Measurements from ENCODE around the gene PHETA2.

Gene PHETA2

GRCh38 chr22:42073621-42074041 lies 417 bp upstream of the PHETA2 start:
- TF ChIP-seq, protein P1, sequence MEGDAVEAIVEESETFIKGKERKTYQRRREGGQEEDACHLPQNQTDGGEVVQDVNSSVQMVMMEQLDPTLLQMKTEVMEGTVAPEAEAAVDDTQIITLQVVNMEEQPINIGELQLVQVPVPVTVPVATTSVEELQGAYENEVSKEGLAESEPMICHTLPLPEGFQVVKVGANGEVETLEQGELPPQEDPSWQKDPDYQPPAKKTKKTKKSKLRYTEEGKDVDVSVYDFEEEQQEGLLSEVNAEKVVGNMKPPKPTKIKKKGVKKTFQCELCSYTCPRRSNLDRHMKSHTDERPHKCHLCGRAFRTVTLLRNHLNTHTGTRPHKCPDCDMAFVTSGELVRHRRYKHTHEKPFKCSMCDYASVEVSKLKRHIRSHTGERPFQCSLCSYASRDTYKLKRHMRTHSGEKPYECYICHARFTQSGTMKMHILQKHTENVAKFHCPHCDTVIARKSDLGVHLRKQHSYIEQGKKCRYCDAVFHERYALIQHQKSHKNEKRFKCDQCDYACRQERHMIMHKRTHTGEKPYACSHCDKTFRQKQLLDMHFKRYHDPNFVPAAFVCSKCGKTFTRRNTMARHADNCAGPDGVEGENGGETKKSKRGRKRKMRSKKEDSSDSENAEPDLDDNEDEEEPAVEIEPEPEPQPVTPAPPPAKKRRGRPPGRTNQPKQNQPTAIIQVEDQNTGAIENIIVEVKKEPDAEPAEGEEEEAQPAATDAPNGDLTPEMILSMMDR (IDR thresholded peaks at IDR 0.05; ENCODE audit: low read depth, low read length): no peak
- no peak for DNase-seq (ENCODE audit: low read depth, low spot score)
- peak overlapping the region; percentile 60 for H3K4me3 ChIP-seq (ENCODE audit: low read depth, low read length)
- in situ Hi-C loops (cut with HindIII; ENCODE audit: low sequenced_read_pairs): no loop called here

GRCh38 chr22:42074846-42075676 lies 1.0 kb downstream of the PHETA2 start:
- TF ChIP-seq, protein P1 (IDR thresholded peaks at IDR 0.05; ENCODE audit: low read depth, low read length): no peak
- in situ Hi-C loops (cut with HindIII; ENCODE audit: low sequenced_read_pairs): no loop called here
- no peak for DNase-seq (ENCODE audit: low read depth, low spot score)
- peak overlapping the region; percentile 60 for H3K4me3 ChIP-seq (ENCODE audit: low read depth, low read length)

- DNase-seq (ENCODE audit: low read depth, low spot score): no peak
- in situ Hi-C loops (cut with HindIII; ENCODE audit: low sequenced_read_pairs): no loop called here
Observed at GRCh38 chr22:42076764-42077485, 2.9 kb downstream of the PHETA2 start.

DNA sequence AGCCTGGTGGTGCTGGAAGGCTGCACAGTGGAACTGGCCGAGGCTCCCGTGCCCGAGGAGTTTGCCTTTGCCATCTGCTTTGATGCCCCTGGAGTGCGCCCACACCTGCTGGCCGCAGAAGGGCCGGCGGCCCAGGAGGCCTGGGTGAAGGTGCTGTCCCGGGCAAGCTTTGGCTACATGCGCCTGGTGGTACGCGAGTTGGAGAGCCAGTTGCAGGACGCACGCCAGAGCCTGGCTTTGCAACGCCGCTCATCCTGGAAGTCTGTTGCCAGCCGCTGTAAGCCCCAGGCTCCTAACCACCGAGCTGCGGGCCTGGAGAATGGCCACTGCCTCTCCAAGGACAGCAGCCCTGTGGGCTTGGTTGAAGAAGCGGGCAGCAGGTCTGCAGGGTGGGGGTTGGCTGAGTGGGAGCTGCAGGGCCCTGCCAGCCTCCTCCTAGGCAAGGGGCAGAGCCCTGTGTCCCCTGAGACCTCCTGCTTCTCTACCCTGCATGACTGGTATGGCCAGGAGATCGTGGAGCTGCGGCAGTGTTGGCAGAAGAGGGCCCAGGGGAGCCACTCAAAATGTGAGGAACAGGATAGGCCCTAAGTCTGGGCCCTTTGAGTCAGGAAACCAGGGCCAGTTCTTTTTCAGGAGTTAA lies 3.6 kb downstream of the PHETA2 start:
- TF ChIP-seq, protein P1 (IDR thresholded peaks at IDR 0.05; ENCODE audit: low read depth, low read length): no peak
- no peak for DNase-seq (ENCODE audit: low read depth, low spot score)
- H3K4me3 ChIP-seq (ENCODE audit: low read depth, low read length): no peak overlapping the region
- in situ Hi-C loops (cut with HindIII; ENCODE audit: low sequenced_read_pairs): no loop called here

More at GRCh38 chr22:42076764-42077485, 2.9 kb downstream of the PHETA2 start:
- TF ChIP-seq, protein P1 (IDR thresholded peaks at IDR 0.05; ENCODE audit: low read depth, low read length): no peak
- no peak overlapping the region for H3K4me3 ChIP-seq (ENCODE audit: low read depth, low read length)

DNA sequence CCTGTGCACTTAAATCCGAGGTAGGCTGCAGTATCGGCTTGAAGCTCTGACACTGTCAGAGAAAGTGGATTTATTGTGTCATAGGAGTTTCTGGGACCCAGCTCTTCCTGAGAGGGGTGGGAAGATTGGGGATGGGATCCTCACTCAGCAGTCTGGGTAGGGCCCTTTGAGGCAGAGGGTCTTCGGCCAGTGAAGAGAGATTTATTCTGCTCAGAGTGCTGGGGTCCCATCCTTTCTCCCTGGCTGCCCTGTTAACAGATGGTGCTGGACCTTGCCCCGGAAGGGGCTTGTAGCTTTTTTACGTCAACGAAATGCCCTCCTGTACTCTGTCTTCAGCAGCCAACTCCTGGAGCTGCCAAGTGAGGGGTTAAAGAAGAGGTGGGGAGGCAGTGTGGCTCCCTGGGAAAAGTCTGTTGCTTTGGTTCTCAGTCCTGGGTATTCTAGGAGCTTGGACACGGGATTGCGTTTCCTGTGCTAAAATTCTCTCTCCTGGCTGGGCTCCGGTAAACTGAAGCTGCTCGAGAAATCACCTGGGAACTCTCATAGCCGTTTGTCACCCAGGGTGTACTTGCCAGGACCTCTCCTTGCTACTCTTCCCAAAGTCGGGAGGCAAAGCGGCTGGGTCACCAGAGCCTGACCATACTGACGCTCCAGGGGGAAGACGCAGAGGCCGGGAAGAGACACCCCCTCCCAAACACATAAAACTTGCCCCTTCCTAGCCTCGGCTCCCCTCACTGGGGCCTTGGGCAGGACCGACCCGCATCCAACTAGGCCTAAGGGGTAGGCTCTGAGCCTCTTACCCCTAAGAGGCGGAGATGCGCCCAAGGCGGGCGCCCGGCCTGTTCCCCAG lies 4.6 kb downstream of the PHETA2 start:
- TF ChIP-seq, protein P1 (IDR thresholded peaks at IDR 0.05; ENCODE audit: low read depth, low read length): no peak

More for the DNA sequence above, 4.6 kb downstream of the PHETA2 start:
- in situ Hi-C loops (cut with HindIII; ENCODE audit: low sequenced_read_pairs): no loop called here
- peak overlapping the region; percentile 32 for H3K4me3 ChIP-seq (ENCODE audit: low read depth, low read length)
- peak; percentile 7 for DNase-seq (ENCODE audit: low read depth, low spot score)
